Right ventricle myocardium inferior (tissue), 1 donor: Measurements from ENCODE around the gene AK1. TPM values are rescaled to one million over a fixed set of nuclear protein-coding genes. Genes with fewer than 3 reads are reported as not detected.

Experiments used
- ATAC-seq: fragments of 200-7000 bp; cut with Tn5 transposase; one replicate; pipeline ENCODE4 v1.9.1; 2020; ENCODE audit warnings: mild to moderate bottlenecking, moderate library complexity
- DNase-seq: peaks from one replicate; pipeline ENCODE4 v3.0.0; 2021; ENCODE audit errors: missing footprints
- intact Hi-C: fragments of 100-400 bp; cut with DNase I; formaldehyde crosslinking; loops from one replicate; pipeline ENCODE4 v1.11.0; 2022
- total RNA-seq: library from RNA; stranded (reverse); fragmentation: NEBNext Ultra II Directional; extraction: Animal tissue kit (Norgen Biotek cat#: 25700); gene quantifications from one replicate; pipeline ENCODE4 v1.2.1, GENCODE V29; 2021
- donor health status: DM: no; HTN: yes; CAD: no; lungs with severe emphysema.

AK1 gene
- total RNA-seq, 1 donor from 2014 or later: 880 TPM

DNA sequence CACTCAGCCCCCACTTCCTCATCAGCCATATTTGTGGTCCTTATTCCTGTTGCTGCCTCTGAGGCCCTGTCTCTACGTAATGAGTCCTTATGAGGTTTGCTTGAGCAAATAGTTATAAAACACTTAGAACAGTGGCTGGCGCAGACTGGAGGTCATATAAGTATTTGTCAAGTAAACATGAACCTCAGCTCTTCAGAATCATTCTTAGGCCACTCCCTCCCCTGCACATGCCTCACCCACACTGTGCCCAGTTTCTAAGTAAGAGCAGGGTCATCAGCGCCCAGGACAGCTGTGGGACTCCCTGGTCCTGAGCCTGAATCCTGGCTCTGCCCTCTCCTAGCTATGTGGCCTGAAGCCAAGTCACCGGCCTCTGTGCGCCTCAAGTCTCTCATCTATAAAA is 35.4 kb upstream of the AK1 start:
- ATAC-seq: no peak
- no peak for DNase-seq
- intact Hi-C loops: no loop called here

DNA sequence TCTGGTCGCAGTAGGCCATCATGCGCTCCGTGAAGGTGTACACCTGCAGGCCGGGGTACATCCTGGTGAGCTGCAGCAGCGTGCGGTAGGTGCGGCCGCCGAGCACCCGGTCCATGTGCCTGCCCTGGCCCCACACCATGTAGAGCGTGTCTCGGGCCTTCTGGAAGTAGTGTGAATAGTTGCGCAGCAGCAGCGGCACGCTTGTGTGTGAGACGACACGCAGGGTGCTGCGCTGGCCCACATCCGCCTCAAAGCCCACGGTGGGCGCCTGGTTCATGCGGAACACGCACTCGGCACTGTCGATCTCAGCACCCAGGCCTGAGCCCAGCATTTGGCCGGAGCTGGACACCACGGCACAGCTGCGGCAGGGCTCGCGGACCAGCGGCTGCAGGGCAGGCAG is 34.8 kb upstream of the AK1 start:
- intact Hi-C loops: no loop called here
- ATAC-seq: no peak
- DNase-seq: no peak

DNA sequence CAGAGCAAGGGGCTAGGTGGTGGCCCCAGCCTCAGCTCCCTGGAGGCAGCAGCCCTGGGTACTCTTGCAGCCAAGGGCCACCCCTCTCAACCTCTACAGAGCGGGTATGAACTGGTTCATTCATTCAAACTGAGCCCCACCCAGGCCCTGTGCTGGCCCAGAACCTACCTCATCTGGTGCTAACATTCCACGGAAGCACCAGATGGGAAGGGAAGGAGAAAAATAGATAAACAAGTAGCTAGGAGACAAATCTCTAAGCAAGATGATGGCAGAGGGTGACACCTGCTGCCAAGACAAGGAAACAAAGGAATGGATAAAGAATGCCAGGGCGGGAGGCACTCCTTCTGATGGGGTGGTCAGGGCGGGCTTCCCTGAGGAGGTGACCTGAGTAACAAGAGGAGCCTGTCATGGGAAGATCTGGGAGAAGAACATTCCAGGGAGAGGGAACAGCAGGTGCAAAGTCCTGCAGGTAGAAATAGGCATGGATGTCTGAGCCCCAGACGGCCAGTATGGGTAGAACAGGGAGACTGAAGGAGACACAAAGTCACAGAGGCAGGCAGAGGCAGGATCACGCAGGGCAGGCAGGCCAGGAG is 33.2 kb upstream of the AK1 start:
- DNase-seq: no peak
- no peak for ATAC-seq
- intact Hi-C loops: no loop called here

DNA sequence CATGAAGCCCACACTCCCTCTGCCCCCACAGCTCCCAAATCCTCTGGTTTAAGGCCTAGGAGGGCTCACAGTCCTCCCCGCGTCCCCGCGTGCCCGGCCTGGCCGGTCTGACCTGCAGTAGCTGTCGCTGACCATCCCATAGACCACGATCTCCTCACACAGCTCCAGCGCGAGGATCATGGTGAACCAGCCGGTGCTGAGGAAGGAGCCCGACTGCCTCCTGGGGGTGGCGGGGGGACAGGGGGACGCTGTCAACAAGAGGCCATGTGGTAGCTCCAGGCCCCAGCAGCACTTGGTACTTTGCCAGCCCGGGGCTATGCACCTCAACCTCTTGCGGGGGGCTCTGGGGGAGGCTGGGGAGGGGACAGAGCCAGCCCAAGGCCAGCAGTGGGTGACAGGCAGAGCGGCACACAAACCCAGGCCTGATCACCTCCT is 32.4 kb upstream of the AK1 start:
- DNase-seq (no peak), ATAC-seq (no peak)
- intact Hi-C loops: no loop called here

DNA sequence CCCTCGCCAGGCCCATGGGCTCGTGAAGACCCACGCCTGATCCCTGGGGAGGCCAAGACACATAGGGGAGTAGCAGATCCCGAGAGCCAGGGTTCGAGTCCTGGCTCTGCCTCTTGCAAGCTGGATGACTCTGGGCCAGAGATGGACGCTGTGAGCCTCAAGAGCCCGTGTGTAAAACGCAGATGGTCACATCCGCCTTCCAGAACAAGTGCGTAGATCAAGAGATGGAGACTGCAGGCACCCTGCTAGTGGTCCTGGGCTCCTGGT is 31.1 kb upstream of the AK1 start:
- no peak for ATAC-seq
- intact Hi-C loops: no loop called here
- no peak for DNase-seq

DNA sequence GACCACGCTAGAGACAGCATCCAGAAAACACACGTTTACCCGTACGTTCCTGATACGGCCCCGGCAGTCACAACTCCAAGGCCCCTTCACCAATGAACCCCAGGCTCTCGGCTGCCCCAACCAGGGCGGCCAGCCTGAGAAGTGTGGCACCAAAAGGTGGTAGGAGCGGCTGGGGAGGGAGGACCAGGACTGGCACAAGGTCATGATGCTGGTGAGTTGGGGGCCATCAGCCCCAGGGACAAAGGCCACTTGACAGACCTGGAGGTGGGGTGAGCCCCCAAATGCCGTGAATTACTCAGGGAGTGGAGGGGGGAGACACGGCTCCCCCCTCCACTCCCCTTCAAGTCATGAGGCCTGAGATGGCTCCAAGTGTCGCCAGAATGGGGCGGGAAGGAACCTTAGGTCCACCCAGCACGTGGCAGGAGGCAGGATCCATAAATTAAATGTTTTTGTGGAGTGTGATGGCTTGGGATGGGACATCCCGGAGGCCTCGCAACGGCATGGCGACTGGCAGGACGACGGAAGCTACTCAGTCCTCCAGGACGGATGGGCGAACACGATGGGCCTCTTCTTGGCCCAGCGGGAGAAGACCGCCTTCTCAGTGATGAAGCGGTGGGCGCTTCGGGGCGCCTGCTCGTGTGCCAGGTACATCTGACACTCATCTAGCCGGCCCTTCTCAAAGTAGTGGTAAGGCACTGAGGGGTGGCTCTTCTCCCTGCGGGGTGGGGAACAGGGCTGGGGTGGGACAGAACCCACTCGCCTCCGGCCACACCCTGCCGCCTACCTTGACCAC is 30.6 kb upstream of the AK1 start:
- ATAC-seq: no peak
- DNase-seq: no peak
- intact Hi-C loops: no loop called here

DNA sequence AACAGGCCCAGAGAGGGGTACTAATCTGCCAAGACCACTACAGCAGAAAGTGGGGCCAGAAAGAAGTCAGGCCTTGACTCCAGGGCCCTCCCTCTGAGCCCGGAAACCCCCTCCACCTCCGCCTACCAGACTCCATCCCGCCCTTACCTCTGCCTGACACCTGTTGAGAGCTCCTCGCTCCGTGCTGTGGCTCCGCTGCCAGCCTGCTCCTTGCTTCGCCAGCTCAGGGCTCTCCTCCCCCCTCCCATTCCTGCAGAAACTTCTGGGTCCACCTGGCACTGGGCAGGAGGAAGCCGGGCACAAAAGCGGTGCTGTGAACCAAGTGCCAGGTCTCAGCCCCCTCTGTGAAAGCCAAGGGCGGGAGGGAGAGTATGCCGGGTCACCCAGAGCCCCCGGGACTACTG is 28.3 kb upstream of the AK1 start:
- intact Hi-C loops: no loop called here
- DNase-seq: no peak
- no peak for ATAC-seq

DNA sequence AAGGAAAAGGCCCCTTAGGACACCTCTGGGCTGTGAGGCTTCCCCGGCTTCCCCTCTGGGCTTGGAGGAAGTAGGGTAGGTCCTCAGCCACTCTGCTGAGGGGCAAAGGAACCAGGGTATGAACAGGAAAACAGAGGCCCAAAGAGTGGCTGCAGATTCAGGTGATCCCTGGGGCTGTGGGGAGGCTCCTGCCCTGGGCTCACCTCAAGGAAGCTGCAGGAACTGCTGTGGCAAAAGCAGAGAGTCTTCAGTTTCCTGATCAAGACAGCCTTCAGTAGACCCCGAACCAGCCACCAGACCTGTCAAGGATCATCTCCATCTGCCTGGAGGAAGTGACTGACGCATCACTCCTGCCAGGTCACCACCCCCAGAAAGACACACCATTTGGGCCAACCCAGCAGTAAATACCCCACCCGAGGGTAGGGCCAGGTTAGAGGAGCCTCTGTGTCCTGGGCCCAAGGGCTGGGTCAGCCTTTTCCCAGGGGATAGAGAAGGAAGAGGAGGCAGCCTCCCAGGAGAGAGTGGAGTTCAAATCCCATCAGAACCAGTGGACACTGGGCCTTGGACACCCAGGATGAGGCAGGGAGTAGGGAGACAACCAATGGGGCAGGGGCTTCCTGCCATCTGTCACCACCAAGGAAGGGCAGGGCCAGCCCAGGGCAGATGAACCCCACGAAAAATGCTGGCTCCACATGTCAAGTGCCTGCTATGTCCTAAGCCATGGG is 27.7 kb upstream of the AK1 start:
- DNase-seq (peak; percentile 45), ATAC-seq (no peak)
- intact Hi-C loops: no loop called here

DNA sequence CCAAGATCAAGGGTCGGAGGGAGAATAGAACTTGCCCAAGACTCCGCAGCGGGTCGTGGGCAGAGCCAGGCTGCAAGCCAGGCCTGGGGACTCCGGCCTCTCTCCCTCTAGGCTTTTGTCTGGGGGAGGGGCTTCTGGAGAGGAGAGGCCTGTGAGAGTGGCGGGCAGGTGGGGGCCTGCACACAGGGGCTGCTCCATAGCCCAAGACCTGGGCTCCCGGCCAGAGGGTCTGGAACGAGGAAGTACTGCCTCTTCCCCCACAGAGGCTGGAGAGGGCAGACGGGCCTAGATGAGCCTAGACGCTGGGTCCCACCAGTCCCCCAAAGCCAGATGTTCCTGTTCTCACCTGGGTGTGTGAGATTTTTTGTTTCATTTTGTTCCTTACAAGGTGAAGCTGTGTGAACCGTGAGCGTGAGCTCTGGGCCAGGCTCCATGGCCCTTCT is 27.1 kb upstream of the AK1 start:
- intact Hi-C loops: no loop called here
- ATAC-seq: peak; percentile 37
- peak; percentile 70 for DNase-seq

DNA sequence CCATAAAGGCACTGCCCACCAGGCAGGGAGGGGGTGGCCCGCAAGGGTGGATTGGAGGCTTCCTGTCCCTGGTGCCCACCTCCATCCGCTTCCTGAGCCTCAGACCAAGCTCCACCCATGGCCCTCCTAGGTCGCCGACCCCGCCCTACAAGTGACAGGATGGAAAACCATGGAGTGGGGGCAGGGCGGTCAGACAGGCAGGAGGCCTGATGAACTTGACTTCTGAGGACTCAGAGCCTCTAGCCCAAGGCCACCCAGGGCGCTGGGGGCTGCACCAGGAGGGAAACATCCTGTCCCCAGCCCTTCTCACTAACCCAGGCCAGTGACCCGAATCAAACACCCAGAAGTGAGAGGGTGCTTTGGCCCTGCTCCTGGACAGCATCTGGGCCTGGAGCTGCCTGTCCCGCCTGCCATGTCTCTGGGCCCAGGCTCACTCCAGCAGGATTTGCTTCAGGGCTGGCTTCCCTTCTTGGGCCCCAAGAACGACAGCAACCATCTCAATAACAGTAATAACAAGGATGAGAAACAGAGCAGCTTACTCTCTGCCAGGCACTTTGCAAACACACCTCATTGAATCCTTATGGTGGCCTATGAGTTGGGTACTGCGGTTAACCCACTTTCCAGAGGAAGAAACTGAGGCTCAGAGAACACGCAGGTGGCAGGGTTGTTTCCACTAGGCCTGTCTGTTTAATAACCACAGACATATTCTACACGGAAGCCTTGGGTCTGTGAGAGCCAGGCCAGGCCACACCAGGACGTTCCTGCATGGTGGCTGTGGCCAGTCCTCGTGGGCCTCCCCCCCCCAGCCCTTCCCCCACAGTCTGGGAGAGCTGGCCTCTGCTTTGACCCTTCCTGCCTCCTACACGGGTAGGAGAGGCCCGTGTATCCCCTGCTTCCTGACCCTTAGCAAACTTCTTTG is 26.3 kb upstream of the AK1 start:
- intact Hi-C loops: no loop called here
- peak; percentile 12 for ATAC-seq
- DNase-seq: peak; percentile 86

DNA sequence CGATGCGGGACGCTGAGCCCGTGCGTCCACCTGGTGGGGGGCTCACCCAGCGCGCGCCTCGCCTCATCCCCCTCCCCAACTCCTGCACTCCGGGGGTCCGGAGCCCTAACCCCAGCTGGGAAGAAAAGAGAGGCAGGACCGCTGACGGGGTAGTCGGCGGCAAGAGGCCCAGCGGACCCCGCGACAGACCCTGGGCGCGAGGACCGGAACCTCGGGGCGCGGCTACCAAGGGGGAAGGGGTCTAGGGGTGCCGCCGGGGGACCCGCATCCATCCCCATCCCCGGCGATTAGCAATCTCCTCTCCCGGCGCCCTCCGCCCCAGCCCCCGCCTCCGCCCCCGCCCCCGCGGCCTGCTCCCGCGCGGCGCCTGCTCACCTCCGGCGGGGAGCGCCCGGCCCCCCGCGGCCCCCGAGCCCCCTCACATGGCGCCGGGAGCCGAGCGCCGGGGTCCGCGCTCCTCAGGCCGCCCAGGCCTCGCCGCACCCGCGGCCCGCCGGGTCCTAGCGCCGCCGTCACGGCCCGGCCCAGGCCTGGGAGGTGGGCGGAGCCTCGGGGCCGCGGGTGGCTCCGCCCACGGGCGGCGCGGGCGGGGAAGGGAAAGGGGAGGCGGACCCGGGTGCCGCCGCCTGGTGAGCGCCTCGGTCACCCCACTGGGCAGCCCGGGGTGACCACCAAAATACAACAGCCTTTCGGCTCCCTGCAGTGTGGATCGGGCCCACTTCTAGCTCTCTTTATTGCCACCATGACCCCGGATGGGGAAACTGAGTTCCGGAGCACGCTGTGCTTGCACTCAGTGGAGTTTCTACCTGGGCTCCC is 21.9 kb upstream of the AK1 start, which contains the start of gene ST6GALNAC6:
Gene ST6GALNAC6 (minus strand): TSS at position 476 of the 816 bp plus-strand sequence. CDS start 1,622 bp downstream, outside the sequence.
- intact Hi-C loops: no loop called here
- ATAC-seq (peak; percentile 84), DNase-seq (peak; percentile 89)

DNA sequence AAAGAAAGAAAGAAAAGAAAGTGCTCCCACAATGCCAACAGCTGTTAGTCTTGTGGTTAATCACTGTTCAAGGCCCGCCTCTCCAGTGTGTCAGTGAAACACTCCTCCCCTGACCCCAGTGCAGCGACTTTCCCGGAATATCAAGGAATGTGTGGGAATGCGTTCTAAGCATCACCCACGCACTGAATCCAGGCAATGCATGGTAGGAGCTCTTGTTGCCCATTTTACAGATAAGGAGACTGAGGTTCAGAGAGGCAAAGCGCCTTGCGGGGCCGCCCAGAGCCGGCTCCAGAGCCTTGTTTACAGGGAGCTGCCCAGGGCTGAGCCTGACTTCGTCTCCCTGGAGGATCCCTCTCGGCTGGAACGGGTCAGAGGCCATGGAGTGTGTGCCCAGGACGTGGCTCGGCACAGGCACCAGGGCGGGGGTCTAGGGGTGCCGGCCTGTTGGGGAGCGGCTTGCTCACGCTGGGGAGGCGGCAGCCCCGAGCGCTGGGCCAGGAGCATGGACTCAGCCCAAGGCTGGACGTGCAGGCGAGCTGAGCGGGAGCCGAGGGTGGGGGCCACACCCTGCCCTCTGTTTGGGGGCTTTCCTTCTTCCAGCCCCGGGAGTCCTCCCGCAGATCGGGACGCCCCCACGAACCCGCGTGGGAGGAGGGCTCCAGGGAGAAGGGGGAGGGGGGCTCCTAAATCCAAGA is 21.1 kb upstream of the AK1 start:
- peak; percentile 52 for ATAC-seq
- no peak for DNase-seq
- intact Hi-C loops: no loop called here

DNA sequence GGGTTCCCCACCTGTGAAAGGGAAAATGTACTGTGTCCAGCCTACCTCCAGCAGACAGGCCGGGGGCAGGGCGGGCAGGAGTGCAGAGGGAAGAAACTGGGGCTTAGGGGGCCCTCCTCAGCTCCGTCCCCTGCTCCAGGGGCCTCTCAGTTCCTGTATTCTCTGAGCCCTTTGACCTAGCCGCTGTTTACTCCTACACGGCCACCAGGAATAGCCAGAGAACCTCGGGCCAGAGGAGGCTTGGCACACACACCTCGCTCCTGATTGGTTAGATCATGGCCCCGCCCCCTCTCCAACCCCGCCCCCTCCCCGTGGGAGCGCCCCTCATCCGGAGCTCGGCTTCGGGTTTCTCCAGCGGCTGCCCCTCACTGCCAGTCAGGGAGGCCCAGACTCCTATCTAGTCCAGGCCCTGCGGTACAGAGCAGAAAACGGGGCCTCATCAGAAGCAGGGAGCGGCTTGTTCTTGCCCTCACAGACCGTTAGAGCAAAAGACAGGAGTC is 19.8 kb upstream of the AK1 start:
- intact Hi-C loops: no loop called here
- peak; percentile 84 for ATAC-seq
- DNase-seq: peak; percentile 84

DNA sequence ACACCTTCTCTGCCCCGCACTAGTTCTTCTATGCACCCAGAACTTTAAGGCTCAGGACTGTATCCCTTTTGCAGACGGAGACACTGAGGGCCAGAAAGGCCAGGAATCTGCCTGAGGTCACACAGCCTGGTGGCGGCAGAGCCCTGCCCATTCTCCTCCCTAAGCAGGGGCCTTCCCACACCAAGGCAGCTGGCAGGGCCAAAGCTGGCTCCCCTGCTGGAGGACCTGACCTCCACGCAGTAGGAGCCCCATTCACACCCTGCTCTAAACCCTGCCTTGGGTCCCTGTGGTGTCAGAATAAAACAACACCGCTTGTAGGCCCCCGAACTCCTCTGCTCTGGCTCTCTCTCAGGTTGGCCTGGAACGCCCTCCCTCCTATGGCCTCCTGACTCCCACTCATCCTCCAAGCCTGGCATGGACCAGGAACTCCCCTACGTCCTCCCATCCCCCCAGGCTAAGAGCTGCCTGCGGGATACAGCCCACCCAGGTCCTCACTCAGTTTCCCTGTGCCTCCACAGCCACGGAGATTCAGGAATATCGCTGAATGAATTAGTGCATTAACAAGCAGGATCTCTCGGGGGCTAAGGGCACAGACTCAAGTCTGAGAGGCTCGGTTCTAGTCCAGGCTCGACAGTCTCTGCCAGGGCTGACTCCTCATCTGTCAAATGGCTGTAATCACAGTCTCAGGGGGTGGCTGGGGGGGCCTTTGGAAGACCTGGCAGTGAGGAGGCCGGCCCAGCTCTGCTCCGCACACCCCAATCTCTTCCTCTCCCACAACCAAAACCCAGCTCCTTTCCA is 19.1 kb upstream of the AK1 start:
- DNase-seq: no peak
- intact Hi-C loops: no loop called here
- no peak for ATAC-seq

DNA sequence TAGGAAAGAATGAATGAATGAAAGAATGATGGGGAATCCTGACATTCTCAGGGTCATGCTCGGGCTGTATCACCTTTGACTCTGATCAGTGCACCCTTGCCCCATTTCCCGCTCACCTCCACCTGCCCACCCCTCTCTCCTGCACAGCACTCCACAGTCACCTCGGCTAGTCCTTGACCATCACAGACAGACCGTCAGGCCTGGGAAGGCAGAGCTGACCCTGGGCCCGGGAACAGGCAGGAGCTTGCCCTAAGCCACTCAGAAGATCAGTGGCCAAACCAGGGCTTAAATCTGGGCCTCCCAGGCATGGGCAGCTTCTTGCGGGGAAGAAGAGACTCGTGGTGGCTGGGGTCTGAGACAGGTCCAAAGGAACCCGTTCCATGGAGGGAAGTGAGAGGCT is 18.3 kb upstream of the AK1 start:
- intact Hi-C loops: no loop called here
- DNase-seq: no peak

DNA sequence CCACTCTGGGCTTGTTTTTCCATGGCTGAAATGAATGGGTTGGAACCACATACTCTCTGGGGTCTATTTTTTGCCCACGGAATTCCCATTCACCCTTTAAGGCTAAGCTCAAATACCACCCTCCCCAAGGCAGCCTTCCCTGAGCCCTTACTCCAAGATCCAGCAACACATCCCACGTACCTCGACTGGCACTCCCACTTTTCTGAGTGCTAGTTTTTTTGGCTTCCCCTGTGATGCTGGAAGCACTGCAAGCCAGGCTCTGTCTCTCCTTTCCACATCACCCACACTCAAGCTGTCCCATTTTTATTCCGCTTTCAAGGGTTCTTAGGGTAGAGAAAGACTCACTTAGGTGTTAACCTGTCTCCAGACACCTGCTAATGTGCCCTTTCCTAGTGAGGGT is 15.9 kb upstream of the AK1 start:
- ATAC-seq: no peak
- no peak for DNase-seq
- intact Hi-C loops: no loop called here

More for the DNA sequence above, 18.3 kb upstream of the AK1 start:
- ATAC-seq: no peak

DNA sequence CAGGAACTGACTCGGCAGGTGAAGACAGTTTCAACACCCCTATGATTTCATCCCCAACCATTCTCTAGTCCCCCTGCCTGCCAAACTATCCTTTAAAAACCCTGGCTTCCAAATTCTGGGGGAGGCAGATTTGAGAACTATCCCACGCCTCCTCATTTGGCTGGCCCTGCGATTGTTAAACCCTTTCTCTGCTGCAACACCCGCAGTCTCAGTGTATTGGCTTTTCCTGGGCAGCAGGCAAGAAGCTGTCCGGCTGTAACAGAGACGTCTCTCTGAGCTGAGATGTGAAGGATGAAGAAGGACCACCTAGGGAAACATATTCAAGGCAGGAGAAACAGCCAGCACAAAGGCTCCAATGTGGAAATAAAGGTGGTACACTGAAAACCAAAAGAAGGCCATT is 15.4 kb upstream of the AK1 start:
- intact Hi-C loops: no loop called here
- DNase-seq (no peak), ATAC-seq (no peak)
